Measurements from ENCODE around the gene CDKN2C. TPM values are rescaled to one million over a fixed set of nuclear protein-coding genes. Genes with fewer than 3 reads are reported as not detected.
A peak's percentile ranks its signal among the peaks of the same experiment; 100 is the strongest.

CDKN2C gene
- total RNA-seq, 1 experiment from 2014 or later, result 3.5 TPM

- Histone ChIP-seq H3K4me1 (no peaks in the 10 kb centered on the region), H3K36me3 (ENCODE audit: control insufficient read depth, insufficient read depth, low read length) (no peaks in the 10 kb centered on the region), H3K27me3 (replicated peaks; ENCODE audit: control insufficient read depth, insufficient read depth, low read length) (no peaks in the 10 kb centered on the region), H3K9me3 (no peaks in the 10 kb centered on the region), H3K4me3 (ENCODE audit: low read depth, low read length) (no peak overlapping the region)
- BruUV-seq (replicated peaks), result no TSS peak
- no peak overlapping the region for H3K27ac Mint-ChIP-seq (ENCODE audit: unreplicated experiment)
- no peak for DNase-seq
- no peak for TF ChIP-seq CTCF (IDR thresholded peaks at IDR 0.05; ENCODE audit: insufficient read depth in 1 of 2, low read depth in 1 of 2, low read length in 1 of 2, severe bottlenecking in 1 of 2, unreplicated experiment in 1 of 2)
- intact Hi-C loops (cut with micrococcal nuclease; ENCODE audit: unreplicated experiment), result no loop called here
- POLR2A ChIA-PET, result no interaction called here
- peaks cover 4% of the 10 kb centered on the region for H3K27me3 Mint-ChIP-seq (ENCODE audit: insufficient read depth, unreplicated experiment)
- no peaks in the 10 kb centered on the region for H3K36me3 Mint-ChIP-seq (ENCODE audit: insufficient read depth, unreplicated experiment)
- H3K4me3 Mint-ChIP-seq (ENCODE audit: unreplicated experiment), result peak overlapping the region; percentile 81
- CTCF ChIA-PET, result no interaction called here
- no peaks in the 10 kb centered on the region for H3K4me1 Mint-ChIP-seq (ENCODE audit: low read depth, unreplicated experiment)
- no peaks in the 10 kb centered on the region for H3K9me3 Mint-ChIP-seq (ENCODE audit: unreplicated experiment)
Measured at GRCh38 chr1:50970931-50971582, 1.0 kb downstream of the CDKN2C start.

DNA sequence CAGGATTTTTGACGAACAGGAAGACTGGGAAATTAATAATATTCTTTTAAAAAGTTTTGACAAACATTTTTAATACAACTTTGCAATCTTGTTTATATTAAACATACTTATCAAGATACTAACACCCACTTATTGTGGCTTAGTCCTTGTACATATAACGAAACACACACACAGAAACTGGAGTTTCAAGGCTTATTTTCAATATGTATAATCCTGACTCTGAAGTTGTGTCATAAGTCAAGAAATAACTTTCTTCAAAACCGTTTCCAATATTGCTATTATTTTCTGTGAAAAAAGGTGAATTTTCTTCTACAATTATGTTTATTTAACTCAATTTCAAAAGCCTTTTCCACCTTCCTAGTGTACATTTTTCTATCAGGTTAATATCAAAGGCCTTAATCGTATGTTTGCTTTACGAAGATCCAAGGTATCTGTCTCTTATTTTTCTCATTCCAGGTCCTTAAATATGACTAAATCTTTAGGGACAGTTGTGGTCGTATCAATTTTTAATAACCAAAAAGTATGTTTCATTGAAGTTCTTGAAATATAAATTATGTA lies 1.8 kb downstream of the CDKN2C start:
- Mint-ChIP-seq H3K36me3 (ENCODE audit: insufficient read depth, unreplicated experiment) (no peaks in the 10 kb centered on the region), H3K9me3 (ENCODE audit: unreplicated experiment) (no peaks in the 10 kb centered on the region), H3K4me1 (ENCODE audit: low read depth, unreplicated experiment) (no peaks in the 10 kb centered on the region), H3K4me3 (ENCODE audit: unreplicated experiment) (no peak overlapping the region), H3K27ac (ENCODE audit: unreplicated experiment) (no peak overlapping the region), H3K27me3 (ENCODE audit: insufficient read depth, unreplicated experiment) (peaks cover 4% of the 10 kb centered on the region)
- TF ChIP-seq CTCF (IDR thresholded peaks at IDR 0.05; ENCODE audit: insufficient read depth in 1 of 2, low read depth in 1 of 2, low read length in 1 of 2, severe bottlenecking in 1 of 2, unreplicated experiment in 1 of 2), result no peak
- POLR2A ChIA-PET, result no interaction called here
- no peak overlapping the region for H3K4me3 ChIP-seq (ENCODE audit: low read depth, low read length)
- CTCF ChIA-PET, result no interaction called here
- no TSS peak for BruUV-seq (replicated peaks)
- H3K36me3 ChIP-seq (ENCODE audit: control insufficient read depth, insufficient read depth, low read length), result no peaks in the 10 kb centered on the region
- no peaks in the 10 kb centered on the region; the same call in 1 of the 2 replicates for H3K27me3 ChIP-seq (replicated peaks; ENCODE audit: control insufficient read depth, insufficient read depth, low read length)
- no peaks in the 10 kb centered on the region for H3K9me3 ChIP-seq
- no peak for DNase-seq
- H3K4me1 ChIP-seq, result no peaks in the 10 kb centered on the region
- intact Hi-C loops (cut with micrococcal nuclease; ENCODE audit: unreplicated experiment), result no loop called here

GRCh38 chr1:50972766-50973165 lies 2.7 kb downstream of the CDKN2C start:
- H3K9me3 Mint-ChIP-seq (ENCODE audit: unreplicated experiment), result no peaks in the 10 kb centered on the region
- intact Hi-C loops (cut with micrococcal nuclease; ENCODE audit: unreplicated experiment), result no loop called here

More at GRCh38 chr1:50972766-50973165, 2.7 kb downstream of the CDKN2C start:
- no peaks in the 10 kb centered on the region; the same call in 1 of the 2 replicates for H3K27me3 ChIP-seq (replicated peaks; ENCODE audit: control insufficient read depth, insufficient read depth, low read length)
- Mint-ChIP-seq H3K27ac (ENCODE audit: unreplicated experiment) (no peak overlapping the region), H3K27me3 (ENCODE audit: insufficient read depth, unreplicated experiment) (peaks cover 6% of the 10 kb centered on the region), H3K4me1 (ENCODE audit: low read depth, unreplicated experiment) (no peaks in the 10 kb centered on the region), H3K36me3 (ENCODE audit: insufficient read depth, unreplicated experiment) (no peaks in the 10 kb centered on the region), H3K4me3 (ENCODE audit: unreplicated experiment) (no peak overlapping the region)
- H3K36me3 ChIP-seq (ENCODE audit: control insufficient read depth, insufficient read depth, low read length), result no peaks in the 10 kb centered on the region
- DNase-seq, result no peak
- TF ChIP-seq CTCF (IDR thresholded peaks at IDR 0.05; ENCODE audit: insufficient read depth in 1 of 2, low read depth in 1 of 2, low read length in 1 of 2, severe bottlenecking in 1 of 2, unreplicated experiment in 1 of 2), result no peak
- ChIA-PET CTCF (no interaction called here), POLR2A (no interaction called here)
- no TSS peak for BruUV-seq (replicated peaks)
- no peak overlapping the region for H3K4me3 ChIP-seq (ENCODE audit: low read depth, low read length)
- H3K9me3 ChIP-seq, result no peaks in the 10 kb centered on the region
- no peaks in the 10 kb centered on the region for H3K4me1 ChIP-seq
